Panc1 (cell line): ENCODE results near the gene NPHP4.

Source experiments
- POLR2AphosphoS5 ChIP-seq: IDR thresholded peaks from 2 replicates; pipeline ENCODE4 v1.6.1; 2012; ENCODE audit warnings: mild to moderate bottlenecking, low read depth, low read length, moderate library complexity
- REST ChIP-seq, 2 experiments: IDR thresholded peaks; 2 replicates each; pipeline ENCODE4 v1.6.1; 2011 to 2012; ENCODE audit warnings: low read depth in 2 of 2, control low read depth in 1 of 2, low read length in 1 of 2, mild to moderate bottlenecking in 1 of 2, moderate library complexity in 1 of 2; ENCODE audit not compliant: insufficient read depth in 1 of 2
- TCF7L2 ChIP-seq: IDR thresholded peaks from 2 replicates; pipeline ENCODE4 v1.6.1; 2011; ENCODE audit warnings: mild to moderate bottlenecking, low read depth, low read length, inconsistent platforms
- TF ChIP-seq, protein P1 (sequence below): fragments of 450-650 bp; IDR thresholded peaks from 2 replicates; pipeline ENCODE4 v1.5.1; 2017; ENCODE audit warnings: mild to moderate bottlenecking

GRCh38 chr1:6009120-6010040 lies 17.2 kb upstream of the NPHP4 start:
- TF ChIP-seq, protein P1, sequence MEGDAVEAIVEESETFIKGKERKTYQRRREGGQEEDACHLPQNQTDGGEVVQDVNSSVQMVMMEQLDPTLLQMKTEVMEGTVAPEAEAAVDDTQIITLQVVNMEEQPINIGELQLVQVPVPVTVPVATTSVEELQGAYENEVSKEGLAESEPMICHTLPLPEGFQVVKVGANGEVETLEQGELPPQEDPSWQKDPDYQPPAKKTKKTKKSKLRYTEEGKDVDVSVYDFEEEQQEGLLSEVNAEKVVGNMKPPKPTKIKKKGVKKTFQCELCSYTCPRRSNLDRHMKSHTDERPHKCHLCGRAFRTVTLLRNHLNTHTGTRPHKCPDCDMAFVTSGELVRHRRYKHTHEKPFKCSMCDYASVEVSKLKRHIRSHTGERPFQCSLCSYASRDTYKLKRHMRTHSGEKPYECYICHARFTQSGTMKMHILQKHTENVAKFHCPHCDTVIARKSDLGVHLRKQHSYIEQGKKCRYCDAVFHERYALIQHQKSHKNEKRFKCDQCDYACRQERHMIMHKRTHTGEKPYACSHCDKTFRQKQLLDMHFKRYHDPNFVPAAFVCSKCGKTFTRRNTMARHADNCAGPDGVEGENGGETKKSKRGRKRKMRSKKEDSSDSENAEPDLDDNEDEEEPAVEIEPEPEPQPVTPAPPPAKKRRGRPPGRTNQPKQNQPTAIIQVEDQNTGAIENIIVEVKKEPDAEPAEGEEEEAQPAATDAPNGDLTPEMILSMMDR, result no peak
- no peak for TF ChIP-seq POLR2AphosphoS5
- TF ChIP-seq TCF7L2, result no peak
- TF ChIP-seq REST (IDR thresholded peaks at IDR 0.05; ENCODE audit: insufficient read depth in 1 of 2, low read depth in 2 of 2, low read length in 1 of 2), result no peak
